ENCODE results near the gene SCN2B.

SCN2B gene

GRCh38 chr11:118154641-118155040 is 21.8 kb downstream of the SCN2B start:
- no peak for DNase-seq (ENCODE audit: low read depth, low spot score)
- Histone ChIP-seq H3K36me3 (ENCODE audit: control insufficient read depth, insufficient read depth, low read length) (no peaks in the 10 kb centered on the region), H3K27ac (ENCODE audit: low read length) (no peak overlapping the region), H3K27me3 (ENCODE audit: control insufficient read depth, insufficient read depth, low read length) (peaks cover 62% of the 10 kb centered on the region), H3K9me3 (ENCODE audit: control insufficient read depth, insufficient read depth, low read length) (no peaks in the 10 kb centered on the region), H3K4me3 (ENCODE audit: low read length) (no peak overlapping the region), H3K4me1 (ENCODE audit: control insufficient read depth, insufficient read depth, low read length) (peaks cover 16% of the 10 kb centered on the region)
- WGBS (ENCODE audit: insufficient coverage, insufficient read length): no CpG with 5 or more reads among the region's 1 CpG

GRCh38 chr11:118153976-118154375 is 22.5 kb downstream of the SCN2B start:
- DNase-seq (ENCODE audit: low read depth, low spot score): no peak
- H3K9me3 ChIP-seq (ENCODE audit: control insufficient read depth, insufficient read depth, low read length): no peaks in the 10 kb centered on the region
- no peak overlapping the region for H3K27ac ChIP-seq (ENCODE audit: low read length)
- no peaks in the 10 kb centered on the region for H3K36me3 ChIP-seq (ENCODE audit: control insufficient read depth, insufficient read depth, low read length)
- no peak overlapping the region for H3K4me3 ChIP-seq (ENCODE audit: low read length)
- WGBS (ENCODE audit: insufficient coverage, insufficient read length): no CpG with 5 or more reads among the region's 11 CpGs
- H3K4me1 ChIP-seq (ENCODE audit: control insufficient read depth, insufficient read depth, low read length): peaks cover 18% of the 10 kb centered on the region
- peaks cover 62% of the 10 kb centered on the region for H3K27me3 ChIP-seq (ENCODE audit: control insufficient read depth, insufficient read depth, low read length)

GRCh38 chr11:118153516-118153915 is 22.9 kb downstream of the SCN2B start:
- WGBS (ENCODE audit: insufficient coverage, insufficient read length): no CpG with 5 or more reads among the region's 16 CpGs
- DNase-seq (ENCODE audit: low read depth, low spot score): no peak
- peaks cover 62% of the 10 kb centered on the region for H3K27me3 ChIP-seq (ENCODE audit: control insufficient read depth, insufficient read depth, low read length)
- peaks cover 18% of the 10 kb centered on the region for H3K4me1 ChIP-seq (ENCODE audit: control insufficient read depth, insufficient read depth, low read length)
- H3K27ac ChIP-seq (ENCODE audit: low read length): no peak overlapping the region
- H3K9me3 ChIP-seq (ENCODE audit: control insufficient read depth, insufficient read depth, low read length): no peaks in the 10 kb centered on the region
- H3K4me3 ChIP-seq (ENCODE audit: low read length): no peak overlapping the region; the same call in 1 of the 2 replicates
- H3K36me3 ChIP-seq (ENCODE audit: control insufficient read depth, insufficient read depth, low read length): no peaks in the 10 kb centered on the region

GRCh38 chr11:118152552-118153471 is 23.6 kb downstream of the SCN2B start, which contains the start of gene SCN4B:
Gene SCN4B, minus strand, starts transcription at chr11:118152823. Its CDS starts 150 bp downstream, at chr11:118152673.
- Histone ChIP-seq H3K36me3 (ENCODE audit: control insufficient read depth, insufficient read depth, low read length) (no peaks in the 10 kb centered on the region), H3K27ac (ENCODE audit: low read length) (no peak within 1 kb of the TSS), H3K4me3 (ENCODE audit: low read length) (peak within 1 kb of the TSS; percentile 72), H3K4me1 (ENCODE audit: control insufficient read depth, insufficient read depth, low read length) (peaks cover 18% of the 10 kb centered on the region), H3K27me3 (ENCODE audit: control insufficient read depth, insufficient read depth, low read length) (peaks cover 56% of the 10 kb centered on the region), H3K9me3 (ENCODE audit: control insufficient read depth, insufficient read depth, low read length) (no peaks in the 10 kb centered on the region)
- DNase-seq (ENCODE audit: low read depth, low spot score): no peak
- no CpG with 5 or more reads among the region's 88 CpGs for WGBS (ENCODE audit: insufficient coverage, insufficient read length)

GRCh38 chr11:118152020-118152551 is 24.4 kb downstream of the SCN2B start:
- peaks cover 52% of the 10 kb centered on the region for H3K27me3 ChIP-seq (ENCODE audit: control insufficient read depth, insufficient read depth, low read length)
- no CpG with 5 or more reads among the region's 16 CpGs for WGBS (ENCODE audit: insufficient coverage, insufficient read length)

GRCh38 chr11:118151431-118151830 is 25.0 kb downstream of the SCN2B start:
- no peak overlapping the region for H3K27ac ChIP-seq (ENCODE audit: low read length)

More at GRCh38 chr11:118152020-118152551, 24.4 kb downstream of the SCN2B start:
- DNase-seq (ENCODE audit: low read depth, low spot score): no peak
- Histone ChIP-seq H3K9me3 (ENCODE audit: control insufficient read depth, insufficient read depth, low read length) (no peaks in the 10 kb centered on the region), H3K4me3 (ENCODE audit: low read length) (peak overlapping the region; percentile 72; the same call in 1 of the 2 replicates), H3K36me3 (ENCODE audit: control insufficient read depth, insufficient read depth, low read length) (no peaks in the 10 kb centered on the region), H3K27ac (ENCODE audit: low read length) (no peak overlapping the region), H3K4me1 (ENCODE audit: control insufficient read depth, insufficient read depth, low read length) (peaks cover 14% of the 10 kb centered on the region)

GRCh38 chr11:118149493-118149892 is 26.9 kb downstream of the SCN2B start:
- Histone ChIP-seq H3K36me3 (ENCODE audit: control insufficient read depth, insufficient read depth, low read length) (no peaks in the 10 kb centered on the region), H3K9me3 (ENCODE audit: control insufficient read depth, insufficient read depth, low read length) (no peaks in the 10 kb centered on the region), H3K4me3 (ENCODE audit: low read length) (no peak overlapping the region), H3K4me1 (ENCODE audit: control insufficient read depth, insufficient read depth, low read length) (peaks cover 4% of the 10 kb centered on the region; the same call in 1 of the 2 replicates), H3K27me3 (ENCODE audit: control insufficient read depth, insufficient read depth, low read length) (peaks cover 32% of the 10 kb centered on the region), H3K27ac (ENCODE audit: low read length) (no peak overlapping the region)
- no peak for DNase-seq (ENCODE audit: low read depth, low spot score)
- no CpG with 5 or more reads among the region's 1 CpG for WGBS (ENCODE audit: insufficient coverage, insufficient read length)

More at GRCh38 chr11:118151431-118151830, 25.0 kb downstream of the SCN2B start:
- peaks cover 12% of the 10 kb centered on the region for H3K4me1 ChIP-seq (ENCODE audit: control insufficient read depth, insufficient read depth, low read length)
- no CpG with 5 or more reads among the region's 5 CpGs for WGBS (ENCODE audit: insufficient coverage, insufficient read length)
- H3K9me3 ChIP-seq (ENCODE audit: control insufficient read depth, insufficient read depth, low read length): no peaks in the 10 kb centered on the region
- peaks cover 49% of the 10 kb centered on the region for H3K27me3 ChIP-seq (ENCODE audit: control insufficient read depth, insufficient read depth, low read length)
- no peaks in the 10 kb centered on the region for H3K36me3 ChIP-seq (ENCODE audit: control insufficient read depth, insufficient read depth, low read length)
- DNase-seq (ENCODE audit: low read depth, low spot score): no peak
- H3K4me3 ChIP-seq (ENCODE audit: low read length): no peak overlapping the region

- Histone ChIP-seq H3K4me3 (ENCODE audit: low read length) (no peak overlapping the region), H3K27me3 (ENCODE audit: control insufficient read depth, insufficient read depth, low read length) (peaks cover 26% of the 10 kb centered on the region), H3K4me1 (ENCODE audit: control insufficient read depth, insufficient read depth, low read length) (peaks cover 4% of the 10 kb centered on the region; the same call in 1 of the 2 replicates), H3K9me3 (ENCODE audit: control insufficient read depth, insufficient read depth, low read length) (no peaks in the 10 kb centered on the region), H3K36me3 (ENCODE audit: control insufficient read depth, insufficient read depth, low read length) (no peaks in the 10 kb centered on the region), H3K27ac (ENCODE audit: low read length) (no peak overlapping the region)
- no peak for DNase-seq (ENCODE audit: low read depth, low spot score)
- no CpG with 5 or more reads among the region's 2 CpGs for WGBS (ENCODE audit: insufficient coverage, insufficient read length)
These were observed 27.6 kb downstream of the SCN2B start for GRCh38 chr11:118148856-118149255.

- Histone ChIP-seq H3K36me3 (ENCODE audit: control insufficient read depth, insufficient read depth, low read length) (no peaks in the 10 kb centered on the region), H3K27ac (ENCODE audit: low read length) (no peak overlapping the region), H3K27me3 (ENCODE audit: control insufficient read depth, insufficient read depth, low read length) (peaks cover 22% of the 10 kb centered on the region; the same call in 1 of the 2 replicates), H3K4me1 (ENCODE audit: control insufficient read depth, insufficient read depth, low read length) (peaks cover 1% of the 10 kb centered on the region; the same call in 1 of the 2 replicates), H3K9me3 (ENCODE audit: control insufficient read depth, insufficient read depth, low read length) (no peaks in the 10 kb centered on the region), H3K4me3 (ENCODE audit: low read length) (no peak overlapping the region)
- no CpG with 5 or more reads among the region's 8 CpGs for WGBS (ENCODE audit: insufficient coverage, insufficient read length)
- DNase-seq (ENCODE audit: low read depth, low spot score): no peak
These were observed 28.2 kb downstream of the SCN2B start for GRCh38 chr11:118148240-118148639.

GRCh38 chr11:118147502-118147901 is 28.9 kb downstream of the SCN2B start:
- H3K4me3 ChIP-seq (ENCODE audit: low read length): no peak overlapping the region
- no CpG with 5 or more reads among the region's 3 CpGs for WGBS (ENCODE audit: insufficient coverage, insufficient read length)
- no peaks in the 10 kb centered on the region for H3K36me3 ChIP-seq (ENCODE audit: control insufficient read depth, insufficient read depth, low read length)
- no peaks in the 10 kb centered on the region for H3K9me3 ChIP-seq (ENCODE audit: control insufficient read depth, insufficient read depth, low read length)
- DNase-seq (ENCODE audit: low read depth, low spot score): no peak
- H3K27ac ChIP-seq (ENCODE audit: low read length): no peak overlapping the region
- H3K4me1 ChIP-seq (ENCODE audit: control insufficient read depth, insufficient read depth, low read length): peaks cover 1% of the 10 kb centered on the region; the same call in 1 of the 2 replicates
- H3K27me3 ChIP-seq (ENCODE audit: control insufficient read depth, insufficient read depth, low read length): peaks cover 22% of the 10 kb centered on the region; the same call in 1 of the 2 replicates
